Measurements from ENCODE around the gene TPSB2.

TPSB2 gene

DNA sequence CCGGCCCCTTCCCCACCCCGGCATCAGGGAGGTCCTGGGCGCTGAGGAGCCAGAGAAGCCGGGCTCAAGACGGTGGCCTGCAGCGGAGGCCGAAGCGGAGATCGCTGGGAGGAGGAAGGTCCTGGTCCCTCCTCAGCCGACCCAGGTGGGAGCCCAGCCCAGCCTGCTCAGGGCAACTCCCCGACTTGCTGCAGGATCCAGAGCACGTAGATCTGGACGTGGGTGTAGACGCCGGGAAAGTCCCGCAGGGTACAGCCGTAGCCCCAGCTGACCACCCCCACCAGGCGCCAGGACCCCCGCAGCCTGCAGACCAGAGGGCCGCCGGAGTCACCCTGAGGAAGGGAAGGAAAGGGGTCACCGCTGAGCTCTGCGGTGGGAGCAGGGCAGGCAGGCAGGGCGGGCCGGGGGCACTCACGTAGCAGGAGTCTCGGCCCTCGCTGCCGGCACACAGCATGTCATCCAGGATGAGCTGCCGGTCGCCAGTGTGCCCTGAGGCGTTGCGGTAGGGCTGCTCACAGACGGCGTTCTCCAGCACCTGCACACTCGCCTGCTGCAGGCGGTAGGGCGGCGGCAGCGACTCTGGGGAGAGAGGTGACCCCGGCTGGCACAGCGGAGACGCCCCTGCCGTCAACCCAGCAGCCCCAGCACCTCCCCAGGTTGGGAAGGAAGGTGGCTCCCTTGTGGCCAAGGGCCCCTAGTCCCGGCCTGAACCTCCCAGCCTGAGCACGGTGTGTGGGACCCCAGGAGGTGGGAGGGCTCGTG, 31.3 kb upstream of the TPSB2 start:
- Histone ChIP-seq H3K36me3 (ENCODE audit: insufficient read depth, low read length) (no peaks in the 10 kb centered on the region), H3K79me2 (ENCODE audit: insufficient read depth, low read length) (no peaks in the 10 kb centered on the region), H3K4me1 (ENCODE audit: insufficient read depth, low read length) (no peaks in the 10 kb centered on the region), H3K4me3 (ENCODE audit: low read depth in 1 of 2, low read length in 2 of 2) (no peak overlapping the region), H3K27ac (ENCODE audit: low read length) (no peak overlapping the region), H3K27me3 (ENCODE audit: insufficient read depth, low read length, poor library complexity) (no peaks in the 10 kb centered on the region), H4K20me1 (ENCODE audit: insufficient read depth, low read length) (peaks cover 4% of the 10 kb centered on the region; the same call in 1 of the 2 replicates), H2AFZ (ENCODE audit: low read depth, low read length) (no peak overlapping the region), H3K4me2 (ENCODE audit: insufficient read depth, low read length) (no peak overlapping the region), H3K9ac (ENCODE audit: low read depth, low read length) (no peak overlapping the region), H3K9me3 (ENCODE audit: insufficient read depth, low read length, severe bottlenecking) (no peaks in the 10 kb centered on the region)
- TF ChIP-seq, protein P1, sequence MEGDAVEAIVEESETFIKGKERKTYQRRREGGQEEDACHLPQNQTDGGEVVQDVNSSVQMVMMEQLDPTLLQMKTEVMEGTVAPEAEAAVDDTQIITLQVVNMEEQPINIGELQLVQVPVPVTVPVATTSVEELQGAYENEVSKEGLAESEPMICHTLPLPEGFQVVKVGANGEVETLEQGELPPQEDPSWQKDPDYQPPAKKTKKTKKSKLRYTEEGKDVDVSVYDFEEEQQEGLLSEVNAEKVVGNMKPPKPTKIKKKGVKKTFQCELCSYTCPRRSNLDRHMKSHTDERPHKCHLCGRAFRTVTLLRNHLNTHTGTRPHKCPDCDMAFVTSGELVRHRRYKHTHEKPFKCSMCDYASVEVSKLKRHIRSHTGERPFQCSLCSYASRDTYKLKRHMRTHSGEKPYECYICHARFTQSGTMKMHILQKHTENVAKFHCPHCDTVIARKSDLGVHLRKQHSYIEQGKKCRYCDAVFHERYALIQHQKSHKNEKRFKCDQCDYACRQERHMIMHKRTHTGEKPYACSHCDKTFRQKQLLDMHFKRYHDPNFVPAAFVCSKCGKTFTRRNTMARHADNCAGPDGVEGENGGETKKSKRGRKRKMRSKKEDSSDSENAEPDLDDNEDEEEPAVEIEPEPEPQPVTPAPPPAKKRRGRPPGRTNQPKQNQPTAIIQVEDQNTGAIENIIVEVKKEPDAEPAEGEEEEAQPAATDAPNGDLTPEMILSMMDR (IDR thresholded peaks at IDR 0.05; ENCODE audit: borderline replicate concordance, extremely low read depth, low read length, poor library complexity, severe bottlenecking) = no peak
- TF ChIP-seq EZH2 (IDR thresholded peaks at IDR 0.05; ENCODE audit: borderline replicate concordance, low read depth, low read length, severe bottlenecking) = no peak
- DNase-seq (no peak), ATAC-seq (ENCODE audit: insufficient read depth, low read depth) (no peak)

DNA sequence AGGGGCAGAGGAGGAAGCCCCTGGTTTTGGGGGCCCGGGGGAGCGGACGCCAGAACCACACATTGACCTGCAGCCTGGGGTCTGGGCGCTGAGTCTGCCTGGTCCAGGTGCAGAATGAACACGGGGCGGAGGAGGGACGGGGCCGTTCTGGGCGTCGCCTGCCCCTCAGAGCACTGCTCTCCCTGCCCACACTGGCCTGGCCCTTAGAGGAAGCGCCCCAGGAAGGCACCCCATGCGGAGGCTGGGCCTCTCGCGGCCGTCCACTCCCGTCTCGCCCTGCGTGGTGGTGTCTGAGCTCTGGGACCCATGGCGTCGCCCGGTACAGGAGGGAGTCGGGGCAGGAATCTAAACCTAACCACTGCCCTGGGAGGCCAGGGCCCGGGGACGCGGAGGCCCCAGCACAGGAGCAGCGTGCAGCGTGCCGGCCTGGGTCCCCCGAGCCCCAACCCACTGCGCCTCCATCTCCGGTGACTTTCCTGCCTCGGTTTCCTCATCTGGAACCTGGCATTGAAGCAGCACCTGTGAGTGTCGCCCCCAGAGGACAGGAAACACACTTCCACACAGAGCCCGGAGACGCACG, 30.2 kb upstream of the TPSB2 start:
- no peak overlapping the region for H3K4me3 ChIP-seq (ENCODE audit: low read depth in 1 of 2, low read length in 2 of 2)
- no peaks in the 10 kb centered on the region for H3K36me3 ChIP-seq (ENCODE audit: insufficient read depth, low read length)
- H4K20me1 ChIP-seq (ENCODE audit: insufficient read depth, low read length) = peaks cover 4% of the 10 kb centered on the region; the same call in 1 of the 2 replicates
- no peaks in the 10 kb centered on the region for H3K4me1 ChIP-seq (ENCODE audit: insufficient read depth, low read length)
- DNase-seq (no peak), ATAC-seq (ENCODE audit: insufficient read depth, low read depth) (no peak)
- no peak overlapping the region for H3K27ac ChIP-seq (ENCODE audit: low read length)
- H3K79me2 ChIP-seq (ENCODE audit: insufficient read depth, low read length) = no peaks in the 10 kb centered on the region
- H3K9me3 ChIP-seq (ENCODE audit: insufficient read depth, low read length, severe bottlenecking) = no peaks in the 10 kb centered on the region
- H3K4me2 ChIP-seq (ENCODE audit: insufficient read depth, low read length) = no peak overlapping the region
- H2AFZ ChIP-seq (ENCODE audit: low read depth, low read length) = no peak overlapping the region
- H3K27me3 ChIP-seq (ENCODE audit: insufficient read depth, low read length, poor library complexity) = no peaks in the 10 kb centered on the region
- TF ChIP-seq EZH2 (IDR thresholded peaks at IDR 0.05; ENCODE audit: borderline replicate concordance, low read depth, low read length, severe bottlenecking) = no peak
- TF ChIP-seq, protein P1 (IDR thresholded peaks at IDR 0.05; ENCODE audit: borderline replicate concordance, extremely low read depth, low read length, poor library complexity, severe bottlenecking) = no peak
- no peak overlapping the region for H3K9ac ChIP-seq (ENCODE audit: low read depth, low read length)

DNA sequence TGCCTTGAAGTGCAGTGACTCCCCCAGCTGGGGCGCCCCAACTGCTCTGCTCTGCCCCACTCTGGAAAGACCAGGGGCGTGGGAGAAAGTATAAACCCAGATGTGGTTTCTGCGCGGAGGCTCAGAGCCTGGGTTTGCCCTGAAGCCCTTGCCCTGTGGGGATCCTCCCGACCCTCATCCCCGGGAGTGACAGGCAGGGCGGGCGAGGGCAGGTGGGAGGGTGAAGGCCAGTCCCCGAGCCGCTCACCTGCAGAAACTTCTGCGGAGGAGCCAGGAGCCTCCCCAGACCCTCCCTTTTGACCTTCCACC, 29.7 kb upstream of the TPSB2 start:
- TF ChIP-seq, protein P1 (IDR thresholded peaks at IDR 0.05; ENCODE audit: borderline replicate concordance, extremely low read depth, low read length, poor library complexity, severe bottlenecking) = no peak
- TF ChIP-seq EZH2 (IDR thresholded peaks at IDR 0.05; ENCODE audit: borderline replicate concordance, low read depth, low read length, severe bottlenecking) = no peak
- no peaks in the 10 kb centered on the region for H3K79me2 ChIP-seq (ENCODE audit: insufficient read depth, low read length)
- no peaks in the 10 kb centered on the region for H3K4me1 ChIP-seq (ENCODE audit: insufficient read depth, low read length)
- H2AFZ ChIP-seq (ENCODE audit: low read depth, low read length) = no peak overlapping the region
- DNase-seq (no peak), ATAC-seq (ENCODE audit: insufficient read depth, low read depth) (no peak)
- no peaks in the 10 kb centered on the region for H3K27me3 ChIP-seq (ENCODE audit: insufficient read depth, low read length, poor library complexity)
- no peaks in the 10 kb centered on the region; the same call in 1 of the 2 replicates for H4K20me1 ChIP-seq (ENCODE audit: insufficient read depth, low read length)
- H3K9me3 ChIP-seq (ENCODE audit: insufficient read depth, low read length, severe bottlenecking) = no peaks in the 10 kb centered on the region
- H3K36me3 ChIP-seq (ENCODE audit: insufficient read depth, low read length) = no peaks in the 10 kb centered on the region
- no peak overlapping the region for H3K4me2 ChIP-seq (ENCODE audit: insufficient read depth, low read length)
- no peak overlapping the region for H3K4me3 ChIP-seq (ENCODE audit: low read depth in 1 of 2, low read length in 2 of 2)
- H3K27ac ChIP-seq (ENCODE audit: low read length) = no peak overlapping the region
- H3K9ac ChIP-seq (ENCODE audit: low read depth, low read length) = no peak overlapping the region
